ENCODE measurements around the gene SDK1.

GRCh38 chr7:3307435-3307834 lies 6.4 kb downstream of the SDK1 start:
- TF ChIP-seq EZH2 (IDR thresholded peaks at IDR 0.05; ENCODE audit: insufficient read depth, poor library complexity, severe bottlenecking) (no peak), EZH2phosphoT487 (IDR thresholded peaks at IDR 0.05; ENCODE audit: insufficient read depth, low read depth) (no peak)

All from GM23248 (cell line).